DOHH2 (cell line): ENCODE data around the gene SPRR2F.

ENCODE experiments used
- H3F3A ChIP-seq: fragments of 200-600 bp; sonication (generic), shearing (Covaris generic); 2 replicates; pipeline ENCODE4 v1.6.0; 2016; ENCODE audit warnings: antibody characterized with exemption, mild to moderate bottlenecking; ENCODE audit not compliant: control insufficient read depth, insufficient read depth
- H3K27ac ChIP-seq: fragments of 200-600 bp; sonication (generic); 2 replicates; pipeline ENCODE4 v1.5.1; 2014; ENCODE audit warnings: low read depth, mild to moderate bottlenecking, low read length, moderate library complexity
- H3K27me3 ChIP-seq: fragments of 200-600 bp; sonication (generic); 2 replicates; pipeline ENCODE4 v1.6.1; 2014; ENCODE audit warnings: mild to moderate bottlenecking, low read length, mixed read lengths; ENCODE audit not compliant: control insufficient read depth
- H3K36me3 ChIP-seq: fragments of 200-600 bp; sonication (generic); 2 replicates; pipeline ENCODE4 v1.6.1; 2014; ENCODE audit warnings: mild to moderate bottlenecking, low read length, moderate library complexity, mixed read lengths; ENCODE audit not compliant: control insufficient read depth
- H3K4me1 ChIP-seq: fragments of 200-600 bp; sonication (generic); 2 replicates; pipeline ENCODE4 v1.6.1; 2014; ENCODE audit warnings: mild to moderate bottlenecking, low read length, mixed read lengths; ENCODE audit not compliant: control insufficient read depth
- H3K4me2 ChIP-seq: fragments of 200-600 bp; sonication (generic); 2 replicates; pipeline ENCODE4 v1.6.0; 2014; ENCODE audit warnings: mild to moderate bottlenecking, low read length, moderate library complexity
- H3K4me3 ChIP-seq: fragments of 200-600 bp; sonication (generic); 2 replicates; pipeline ENCODE4 v1.5.1; 2014; ENCODE audit warnings: mild to moderate bottlenecking, low read length, mixed read lengths
- H3K79me2 ChIP-seq: fragments of 200-600 bp; sonication (generic); 2 replicates; pipeline ENCODE4 v1.6.1; 2014; ENCODE audit warnings: mild to moderate bottlenecking, low read length, mixed read lengths; ENCODE audit not compliant: control insufficient read depth
- H3K9me2 ChIP-seq: fragments of 200-600 bp; sonication (generic); replicated peaks from 2 replicates; pipeline ENCODE4 v1.6.1; 2014; ENCODE audit warnings: mild to moderate bottlenecking, low read length, mixed read lengths; ENCODE audit not compliant: control insufficient read depth
- H3K9me3 ChIP-seq: fragments of 200-600 bp; sonication (generic); 2 replicates; pipeline ENCODE4 v1.6.1; 2014; ENCODE audit warnings: antibody characterized with exemption, low read length, mixed read lengths; ENCODE audit not compliant: control insufficient read depth, insufficient read depth
- H4K20me1 ChIP-seq: fragments of 200-600 bp; sonication (generic); 2 replicates; pipeline ENCODE4 v1.6.0; 2014; ENCODE audit warnings: low read depth, mild to moderate bottlenecking, antibody characterized with exemption, low read length, moderate library complexity; ENCODE audit not compliant: control insufficient read depth, insufficient read depth
- EZH2phosphoT487 ChIP-seq: fragments of 200-600 bp; sonication (generic); IDR thresholded peaks from 2 replicates; pipeline ENCODE4 v1.6.1; 2017; ENCODE audit warnings: borderline replicate concordance, mild to moderate bottlenecking, antibody characterized with exemption, low read length, moderate library complexity, mixed read lengths
- TF ChIP-seq, protein P1 (sequence below): fragments of 200-600 bp; sonication (generic); IDR thresholded peaks from one replicate; pipeline ENCODE4 v1.5.1; 2014; ENCODE audit warnings: antibody characterized with exemption, mild to moderate bottlenecking, low read depth, low read length; ENCODE audit not compliant: poor library complexity, severe bottlenecking

Gene SPRR2F

DNA sequence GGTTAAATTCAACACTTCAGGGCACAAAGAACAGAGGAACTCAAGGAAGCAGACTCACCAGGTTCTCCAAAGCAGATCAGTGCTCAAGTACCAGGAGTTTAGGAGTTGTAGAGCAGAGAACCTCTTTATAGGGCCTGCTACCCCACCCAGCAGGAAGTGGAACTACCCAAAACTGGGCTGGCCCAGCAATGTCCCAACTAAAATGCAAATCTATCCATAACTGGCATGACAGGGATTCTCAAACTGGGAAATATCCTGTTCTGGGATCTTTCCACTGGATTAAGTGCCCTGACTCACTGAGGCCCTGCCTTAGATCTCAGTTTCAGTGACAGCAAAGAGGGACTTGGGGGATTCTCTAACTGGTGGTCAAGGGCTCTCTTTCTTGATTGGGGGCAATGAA is 18.9 kb downstream of the SPRR2F start, which contains the start of gene SPRR2E:
Gene SPRR2E (minus strand): TSS at position 101 of the 400 bp plus-strand sequence. CDS start 775 bp downstream, outside the sequence.
- TF ChIP-seq, protein P1, sequence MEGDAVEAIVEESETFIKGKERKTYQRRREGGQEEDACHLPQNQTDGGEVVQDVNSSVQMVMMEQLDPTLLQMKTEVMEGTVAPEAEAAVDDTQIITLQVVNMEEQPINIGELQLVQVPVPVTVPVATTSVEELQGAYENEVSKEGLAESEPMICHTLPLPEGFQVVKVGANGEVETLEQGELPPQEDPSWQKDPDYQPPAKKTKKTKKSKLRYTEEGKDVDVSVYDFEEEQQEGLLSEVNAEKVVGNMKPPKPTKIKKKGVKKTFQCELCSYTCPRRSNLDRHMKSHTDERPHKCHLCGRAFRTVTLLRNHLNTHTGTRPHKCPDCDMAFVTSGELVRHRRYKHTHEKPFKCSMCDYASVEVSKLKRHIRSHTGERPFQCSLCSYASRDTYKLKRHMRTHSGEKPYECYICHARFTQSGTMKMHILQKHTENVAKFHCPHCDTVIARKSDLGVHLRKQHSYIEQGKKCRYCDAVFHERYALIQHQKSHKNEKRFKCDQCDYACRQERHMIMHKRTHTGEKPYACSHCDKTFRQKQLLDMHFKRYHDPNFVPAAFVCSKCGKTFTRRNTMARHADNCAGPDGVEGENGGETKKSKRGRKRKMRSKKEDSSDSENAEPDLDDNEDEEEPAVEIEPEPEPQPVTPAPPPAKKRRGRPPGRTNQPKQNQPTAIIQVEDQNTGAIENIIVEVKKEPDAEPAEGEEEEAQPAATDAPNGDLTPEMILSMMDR = no peak
- Histone ChIP-seq H3F3A (no peaks in the 10 kb centered on the region), H3K27ac (no peak within 1 kb of the TSS), H3K9me2 (no peaks in the 10 kb centered on the region), H3K36me3 (no peaks in the 10 kb centered on the region), H3K79me2 (no peaks in the 10 kb centered on the region), H3K27me3 (no peaks in the 10 kb centered on the region), H4K20me1 (no peaks in the 10 kb centered on the region), H3K4me1 (peaks cover 3% of the 10 kb centered on the region; the same call in 1 of the 2 replicates), H3K4me2 (no peak within 1 kb of the TSS), H3K4me3 (no peak within 1 kb of the TSS), H3K9me3 (no peaks in the 10 kb centered on the region)

DNA sequence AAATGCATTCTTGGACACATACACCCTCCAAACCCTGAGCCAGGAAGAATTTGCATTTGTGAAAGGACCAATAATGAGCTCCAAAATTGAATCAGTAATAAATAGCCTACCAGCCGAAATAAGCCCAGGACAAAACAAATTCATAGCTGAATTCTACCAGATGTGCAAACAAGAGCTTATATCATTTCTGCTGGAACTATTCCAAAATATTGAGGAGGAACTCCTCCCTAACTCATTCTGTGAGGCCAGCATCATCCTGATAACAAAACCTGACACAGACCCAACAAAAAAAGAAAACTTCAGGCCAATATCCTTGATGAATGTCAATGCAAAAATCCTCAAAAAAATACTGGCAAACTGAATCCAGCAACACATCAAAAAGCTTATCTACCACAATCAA is 25.7 kb downstream of the SPRR2F start:
- H3K9me3 ChIP-seq = no peaks in the 10 kb centered on the region
- no peak for TF ChIP-seq EZH2phosphoT487
- TF ChIP-seq, protein P1 = no peak
- H3K27ac ChIP-seq = no peak overlapping the region
- no peaks in the 10 kb centered on the region for H3F3A ChIP-seq
- no peaks in the 10 kb centered on the region for H4K20me1 ChIP-seq
- no peaks in the 10 kb centered on the region for H3K79me2 ChIP-seq
- no peaks in the 10 kb centered on the region for H3K9me2 ChIP-seq
- H3K4me3 ChIP-seq = no peak overlapping the region
- H3K4me2 ChIP-seq = no peak overlapping the region
- H3K36me3 ChIP-seq = no peaks in the 10 kb centered on the region
- H3K4me1 ChIP-seq = peaks cover 3% of the 10 kb centered on the region; the same call in 1 of the 2 replicates
- peaks cover 3% of the 10 kb centered on the region; the same call in 1 of the 2 replicates for H3K27me3 ChIP-seq

DNA sequence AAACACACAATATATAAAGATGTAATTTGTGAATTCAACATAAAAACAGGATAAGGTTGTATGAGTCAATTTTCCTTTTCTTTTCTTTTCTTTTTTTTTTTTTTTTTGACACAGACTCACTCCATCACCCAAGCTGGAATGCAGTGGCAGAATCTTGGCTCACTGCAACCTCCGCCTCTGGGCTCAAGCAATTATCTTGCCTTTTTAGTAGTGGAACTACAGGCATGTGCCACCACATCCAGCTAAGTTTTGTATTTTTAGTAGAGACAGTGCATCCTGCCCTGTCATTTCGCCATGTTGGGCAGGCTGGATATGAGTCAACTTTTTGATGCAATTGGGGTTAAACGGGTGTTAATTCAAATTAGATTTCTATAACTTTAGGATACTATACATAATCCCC is 31.6 kb downstream of the SPRR2F start:
- TF ChIP-seq EZH2phosphoT487 = no peak
- TF ChIP-seq, protein P1 = no peak
- no peaks in the 10 kb centered on the region for H4K20me1 ChIP-seq
- no peaks in the 10 kb centered on the region for H3K9me3 ChIP-seq
- H3K27me3 ChIP-seq = peaks cover 3% of the 10 kb centered on the region; the same call in 1 of the 2 replicates
- H3K4me2 ChIP-seq = no peak overlapping the region
- no peak overlapping the region for H3K27ac ChIP-seq
- H3K36me3 ChIP-seq = no peaks in the 10 kb centered on the region
- no peak overlapping the region for H3K4me3 ChIP-seq
- no peaks in the 10 kb centered on the region for H3K79me2 ChIP-seq
- H3K4me1 ChIP-seq = no peaks in the 10 kb centered on the region
- H3F3A ChIP-seq = no peaks in the 10 kb centered on the region
- no peaks in the 10 kb centered on the region for H3K9me2 ChIP-seq
